GM12864 (cell line): ENCODE measurements around the gene PRKRA.
"Not testable (repeated sequence)": the region's sequence is repeated elsewhere in the genome, so short reads cannot be mapped to it uniquely, and the experiment has no call there.

Source experiments
- DNase-seq: peaks from one replicate; pipeline ENCODE4 v3.0.0-alpha.2; 2011; ENCODE audit warnings: low read depth
- H3K4me3 ChIP-seq: 2 replicates; pipeline ENCODE4 v1.5.1; 2011; ENCODE audit warnings: mild to moderate bottlenecking, low read depth, low read length, control low read depth
- CTCF ChIP-seq: IDR thresholded peaks from 2 replicates; pipeline ENCODE4 v1.5.1; 2011; ENCODE audit warnings: low read depth, mild to moderate bottlenecking, moderate library complexity, low read length, control low read depth, inconsistent platforms; ENCODE audit errors: missing control alignments

The PRKRA gene

GRCh38 chr2:178478130-178478438 lies 27.1 kb upstream of the PRKRA start:
- H3K4me3 ChIP-seq: peak overlapping the region; percentile 78
- DNase-seq: no peak
- TF ChIP-seq CTCF: no peak

GRCh38 chr2:178477443-178478129 lies 26.6 kb upstream of the PRKRA start:
- H3K4me3 ChIP-seq: peak overlapping the region; percentile 78

GRCh38 chr2:178476477-178476876 lies 25.5 kb upstream of the PRKRA start:
- no peak overlapping the region for H3K4me3 ChIP-seq
- TF ChIP-seq CTCF: no peak
- no peak for DNase-seq

More at GRCh38 chr2:178477443-178478129, 26.6 kb upstream of the PRKRA start:
- DNase-seq: no peak
- no peak for TF ChIP-seq CTCF

- no peak for DNase-seq
- no peak overlapping the region for H3K4me3 ChIP-seq
- no peak for TF ChIP-seq CTCF
Observed at GRCh38 chr2:178474560-178474959, 23.6 kb upstream of the PRKRA start.

- TF ChIP-seq CTCF: no peak
- no peak for DNase-seq
- no peak overlapping the region for H3K4me3 ChIP-seq
Observed at GRCh38 chr2:178473931-178474330, 23.0 kb upstream of the PRKRA start.

DNA sequence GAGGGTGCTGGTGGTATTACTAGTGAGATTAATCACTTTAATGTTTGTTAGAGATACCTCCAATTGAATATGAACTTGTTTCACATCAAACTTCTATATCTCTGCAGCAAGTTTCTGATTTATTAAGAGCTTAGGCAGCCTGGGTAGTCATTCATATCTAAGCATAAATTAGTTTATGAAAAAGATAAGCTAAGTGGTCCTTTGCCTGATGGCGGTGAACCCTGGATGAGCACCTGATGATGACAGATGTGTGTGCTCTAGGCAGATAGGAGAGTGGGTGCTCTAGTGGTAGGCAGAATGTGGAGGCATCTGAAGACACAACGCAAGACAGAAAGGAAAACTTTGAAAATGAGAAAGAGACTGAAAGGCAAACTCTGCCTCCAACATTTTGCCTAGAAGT lies 22.4 kb upstream of the PRKRA start:
- DNase-seq: no peak
- no peak for TF ChIP-seq CTCF

DNA sequence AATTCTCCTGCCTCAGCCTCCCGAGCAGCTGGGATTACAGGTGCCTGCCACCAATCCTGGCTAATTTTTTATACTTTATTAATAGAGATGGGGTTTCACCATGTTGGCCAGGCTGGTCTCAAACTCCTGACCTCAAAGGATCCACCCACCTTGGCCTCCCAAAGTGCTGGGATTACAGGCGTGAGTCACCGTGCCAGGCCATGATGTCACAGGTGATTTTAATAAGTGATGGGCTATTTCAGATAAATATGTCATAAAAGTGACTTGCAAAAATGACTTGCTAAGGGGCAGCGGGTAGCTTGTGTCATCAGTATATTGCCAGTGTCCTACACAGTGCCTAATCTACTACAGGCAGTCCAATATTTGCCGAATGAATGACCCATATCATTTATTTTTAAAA lies 20.3 kb upstream of the PRKRA start:
- not testable (repeated sequence) for H3K4me3 ChIP-seq, DNase-seq

More for the DNA sequence above, 22.4 kb upstream of the PRKRA start:
- H3K4me3 ChIP-seq: no peak overlapping the region
